ENCODE data around the gene BCAR3.
"Not testable (repeated sequence)": the region's sequence is repeated elsewhere in the genome, so short reads cannot be mapped to it uniquely, and the experiment has no call there.

Gene BCAR3

DNA sequence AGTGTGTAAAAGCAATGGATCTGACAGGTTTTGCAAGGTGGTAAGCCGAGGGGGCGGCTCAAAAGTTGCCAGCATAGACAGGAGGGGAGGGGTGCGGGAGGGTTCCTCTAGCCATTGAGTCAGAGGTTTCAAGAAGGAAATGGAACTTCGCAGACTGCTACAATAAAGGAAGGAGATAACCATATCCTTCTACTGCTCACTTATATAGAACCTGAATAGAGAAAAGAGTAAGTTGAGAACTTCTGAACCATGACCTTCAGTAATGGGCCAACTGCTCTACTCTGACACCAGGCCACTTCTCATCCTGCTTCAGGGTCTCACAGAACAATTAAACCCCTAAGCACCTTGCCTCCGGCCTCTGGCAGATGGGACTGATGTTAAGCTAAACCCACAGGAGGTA, 26.3 kb upstream of the BCAR3 start:
- no peak for DNase-seq

DNA sequence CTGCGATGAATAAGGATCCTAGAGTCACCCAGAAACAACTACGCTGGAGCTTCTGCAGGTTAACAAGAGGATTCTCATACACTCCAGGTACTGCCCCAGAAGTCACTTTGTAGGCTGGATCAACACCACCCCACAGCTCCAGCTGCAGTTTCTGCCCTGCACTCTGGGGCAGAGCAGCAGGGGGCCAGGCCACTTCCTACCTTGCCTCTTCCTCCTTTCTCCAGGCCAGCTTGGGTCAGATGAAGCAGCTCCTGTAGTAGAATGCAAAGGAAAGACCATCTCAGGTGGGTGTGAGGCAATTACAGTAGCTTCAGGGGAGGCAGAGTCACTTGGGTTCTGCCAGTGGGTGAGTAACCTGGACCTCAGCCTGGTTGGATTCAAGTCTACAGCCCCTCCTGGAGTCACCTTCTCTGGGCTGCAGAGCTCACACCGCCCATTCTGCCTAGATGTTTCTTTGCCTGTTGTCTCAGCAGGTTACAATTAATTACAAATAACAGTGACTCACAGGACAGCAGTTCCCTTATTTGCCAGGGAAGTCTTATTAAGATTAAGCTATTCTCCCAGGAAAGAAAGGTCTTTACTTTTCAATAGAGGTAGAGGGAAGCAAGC, 24.4 kb upstream of the BCAR3 start:
- no peak for DNase-seq

- DNase-seq, result no peak
Observed at GRCh38 chr1:93704052-93704451, 22.4 kb upstream of the BCAR3 start.

GRCh38 chr1:93703643-93704042, 22.0 kb upstream of the BCAR3 start:
- DNase-seq, result no peak

DNA sequence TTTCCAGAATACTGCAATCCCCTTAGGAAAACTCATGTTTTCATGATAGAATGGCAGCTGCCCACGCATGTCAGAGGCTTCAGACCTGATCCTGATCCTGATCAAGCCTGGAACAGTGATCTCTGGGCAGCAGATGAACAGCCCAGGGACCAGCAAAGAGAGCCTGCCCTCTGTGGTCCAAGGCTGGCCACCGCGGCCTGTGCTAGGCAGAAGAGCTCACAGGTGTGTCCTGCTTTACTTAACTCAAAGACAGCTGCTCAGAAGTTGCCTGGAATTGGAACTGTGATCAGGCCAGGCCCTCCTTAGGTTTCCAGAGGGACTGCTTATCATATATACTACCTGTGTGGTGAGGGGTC, 21.2 kb upstream of the BCAR3 start:
- no peak for DNase-seq

DNA sequence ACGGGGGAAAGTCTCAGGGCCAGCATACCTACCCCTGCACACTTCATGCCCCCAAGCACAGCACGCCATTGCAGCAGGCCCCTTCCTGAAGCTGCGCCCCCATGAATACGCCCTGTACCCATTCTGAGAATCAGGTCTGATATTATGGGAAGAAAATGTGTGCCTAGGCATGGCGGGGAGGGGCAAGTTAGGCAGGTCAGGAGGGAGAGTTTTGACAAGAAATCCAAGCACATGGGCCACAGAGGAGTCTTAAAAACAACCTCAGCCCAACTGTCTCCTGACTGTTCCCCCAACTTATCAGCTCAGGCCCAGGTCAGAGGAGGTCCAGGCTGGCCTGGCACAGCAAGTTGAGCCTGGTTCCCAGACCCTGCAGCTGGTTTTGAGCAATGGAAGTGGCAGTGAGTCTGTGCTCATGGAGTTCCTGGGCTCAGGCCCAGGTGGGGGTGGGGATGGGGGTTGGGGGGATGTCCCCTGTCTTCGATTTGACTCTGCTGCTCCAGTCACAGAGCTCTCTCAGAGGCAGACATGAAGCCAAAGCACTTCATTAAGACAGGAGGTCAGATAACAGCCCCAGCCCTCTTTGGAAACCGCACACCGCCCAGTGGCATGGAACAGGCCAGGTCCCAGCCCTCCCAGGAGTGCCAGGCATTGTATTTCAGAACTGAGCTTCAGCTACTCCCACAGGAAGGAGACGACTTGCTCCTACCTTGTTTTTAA, 20.6 kb upstream of the BCAR3 start:
- DNase-seq, result no peak

DNA sequence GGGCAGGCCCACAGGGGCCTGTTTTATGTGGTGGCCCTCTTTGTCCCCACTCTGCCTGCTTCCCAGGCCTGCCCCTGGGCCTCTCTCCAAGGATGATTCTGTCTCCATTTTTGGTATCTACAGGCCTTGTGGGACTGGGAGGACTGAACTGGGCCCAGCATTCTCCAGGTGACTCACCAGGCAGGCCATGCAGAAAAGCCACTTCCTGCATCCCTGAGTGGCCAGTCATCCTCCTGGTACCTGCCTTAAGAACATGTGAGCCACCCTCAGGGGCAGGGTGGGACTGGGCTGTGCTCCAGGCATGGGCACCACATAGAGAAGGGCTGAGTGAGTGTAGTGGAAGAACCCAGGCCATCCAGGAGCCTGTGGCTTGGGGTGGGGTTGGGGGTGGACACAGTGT, 20.0 kb upstream of the BCAR3 start:
- DNase-seq, result no peak

GRCh38 chr1:93700532-93701469, 19.2 kb upstream of the BCAR3 start:
- DNase-seq, result no peak

- no peak for DNase-seq
Observed at GRCh38 chr1:93699503-93700168, 18.0 kb upstream of the BCAR3 start.

- no peak for DNase-seq
Observed at GRCh38 chr1:93699049-93699384, 17.4 kb upstream of the BCAR3 start.

- no peak for DNase-seq
Observed at GRCh38 chr1:93698329-93699048, 16.9 kb upstream of the BCAR3 start.

- DNase-seq, result not testable (repeated sequence)
Observed at GRCh38 chr1:93697566-93697965, 15.9 kb upstream of the BCAR3 start.

GRCh38 chr1:93695411-93696005, 13.9 kb upstream of the BCAR3 start:
- DNase-seq, result no peak

DNA sequence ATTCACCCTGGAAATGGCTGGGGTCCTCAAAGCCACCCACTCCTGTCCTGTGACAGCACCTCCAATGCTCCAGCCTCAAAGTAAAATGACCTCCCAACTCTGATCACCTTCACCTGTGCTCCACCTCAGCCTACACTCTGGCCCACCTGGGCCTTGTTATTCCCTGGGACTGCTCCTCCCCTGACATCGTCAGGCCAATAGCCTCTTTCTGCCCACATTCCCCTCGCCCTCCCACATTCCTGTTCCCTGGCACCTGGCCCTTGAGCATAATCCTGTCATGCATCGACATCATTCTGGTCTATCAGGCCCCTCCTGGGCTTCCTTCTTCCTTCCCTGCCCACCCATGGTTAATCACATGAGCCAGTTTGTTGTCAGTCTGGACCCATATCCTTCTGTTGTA, 13.2 kb upstream of the BCAR3 start:
- no peak for DNase-seq

GRCh38 chr1:93694039-93694438, 12.4 kb upstream of the BCAR3 start:
- no peak for DNase-seq

DNA sequence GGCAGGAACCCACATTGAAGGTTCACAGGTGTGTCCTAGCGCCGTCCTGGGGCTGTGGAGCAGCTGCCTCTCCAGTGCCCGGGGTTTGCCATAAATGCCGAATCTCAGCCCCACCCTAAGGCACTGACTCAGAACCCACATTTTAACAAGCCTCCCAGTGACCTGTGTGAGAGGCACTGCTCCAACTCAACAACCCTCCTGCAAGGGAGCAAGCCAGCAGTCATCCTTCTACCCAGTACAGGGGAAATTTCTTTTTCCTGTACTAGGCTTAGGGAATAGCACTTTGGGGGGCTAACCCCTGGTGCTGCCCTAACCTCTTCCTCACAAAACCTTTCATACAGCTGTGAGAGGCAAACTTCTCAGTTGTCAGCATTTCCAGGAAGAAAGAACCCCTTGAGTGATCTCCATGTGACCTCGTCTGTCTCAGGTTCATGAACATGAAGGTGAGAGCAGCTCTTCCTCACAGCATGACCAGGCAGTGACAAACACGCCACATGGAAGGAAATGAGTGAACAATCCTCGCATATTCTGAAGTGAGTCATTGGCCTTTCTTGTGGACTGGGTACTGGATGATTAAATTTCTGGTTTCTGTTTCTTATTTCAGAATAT, 11.4 kb upstream of the BCAR3 start:
- DNase-seq, result no peak

GRCh38 chr1:93692451-93692861, 10.8 kb upstream of the BCAR3 start:
- DNase-seq, result no peak

- no peak for DNase-seq
Observed at GRCh38 chr1:93692026-93692425, 10.4 kb upstream of the BCAR3 start.

DNA sequence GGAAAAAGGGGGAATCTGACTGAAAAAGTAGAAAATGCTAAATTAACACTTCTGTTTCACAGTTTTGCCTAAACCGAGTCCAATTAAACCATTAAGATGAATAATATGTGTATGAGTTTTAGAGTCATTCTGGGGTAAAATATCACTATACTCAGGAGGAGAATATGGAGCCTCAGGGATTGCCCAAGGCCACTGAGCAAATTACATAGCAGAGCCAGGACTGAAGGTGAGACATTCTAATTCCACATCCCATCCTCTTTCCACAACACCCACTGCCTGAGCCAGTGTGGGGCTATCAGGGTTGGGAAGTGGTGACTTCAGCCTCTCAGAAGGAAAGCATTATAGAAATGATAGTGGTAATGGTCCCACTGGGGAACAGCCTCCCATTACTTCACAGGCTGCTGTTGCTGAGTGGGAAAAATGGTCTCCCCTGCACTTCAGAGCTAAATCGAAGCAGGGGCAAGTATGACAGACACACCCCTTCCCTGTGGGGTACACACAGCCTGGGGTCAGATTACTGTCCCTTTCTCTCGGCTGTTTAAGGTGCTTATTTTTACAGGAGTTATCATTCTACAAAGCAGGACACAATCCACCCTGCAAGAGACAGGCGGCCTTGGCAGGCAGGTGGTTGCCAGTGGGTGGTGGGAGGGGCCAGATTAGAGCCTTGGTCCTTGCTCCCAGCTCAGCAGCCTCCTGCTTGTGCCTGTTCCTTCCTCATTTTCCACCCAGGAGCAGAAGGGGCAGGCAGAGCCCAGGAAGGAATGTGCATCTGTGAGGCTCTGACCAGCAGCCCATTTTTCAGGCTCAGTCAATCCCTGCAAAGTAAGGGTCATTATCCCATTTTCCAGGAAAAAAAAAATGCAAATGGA, 9.5 kb upstream of the BCAR3 start:
- no peak for DNase-seq

DNA sequence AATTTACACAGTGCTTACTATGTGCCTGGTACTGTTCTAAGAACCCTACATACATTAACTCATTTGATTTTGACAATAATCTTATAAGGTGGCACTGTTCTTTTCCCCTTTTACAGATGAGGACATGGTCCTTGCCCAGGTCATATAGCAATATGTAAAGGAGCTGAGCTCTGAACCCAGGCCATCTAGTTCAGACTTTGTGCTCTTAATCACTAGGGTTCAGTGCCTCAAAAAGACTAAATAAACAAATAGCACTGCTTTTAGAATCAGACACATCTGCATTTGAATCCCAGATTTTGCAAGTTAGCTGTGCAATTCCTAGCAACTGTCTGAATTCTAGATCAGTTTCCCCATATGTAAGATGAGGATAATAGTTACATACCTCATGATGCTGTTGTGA, 8.7 kb upstream of the BCAR3 start:
- DNase-seq, result no peak

Measured in right kidney (tissue), 1 donor.